ENCODE data around the gene GALNT9. TPM values are rescaled to one million over a fixed set of nuclear protein-coding genes. Genes with fewer than 3 reads are reported as not detected.

The GALNT9 gene
- total RNA-seq, 4 donors from 2014 or later: 10.9 to 52.7 (median 36.7) TPM; not detected in 1

DNA sequence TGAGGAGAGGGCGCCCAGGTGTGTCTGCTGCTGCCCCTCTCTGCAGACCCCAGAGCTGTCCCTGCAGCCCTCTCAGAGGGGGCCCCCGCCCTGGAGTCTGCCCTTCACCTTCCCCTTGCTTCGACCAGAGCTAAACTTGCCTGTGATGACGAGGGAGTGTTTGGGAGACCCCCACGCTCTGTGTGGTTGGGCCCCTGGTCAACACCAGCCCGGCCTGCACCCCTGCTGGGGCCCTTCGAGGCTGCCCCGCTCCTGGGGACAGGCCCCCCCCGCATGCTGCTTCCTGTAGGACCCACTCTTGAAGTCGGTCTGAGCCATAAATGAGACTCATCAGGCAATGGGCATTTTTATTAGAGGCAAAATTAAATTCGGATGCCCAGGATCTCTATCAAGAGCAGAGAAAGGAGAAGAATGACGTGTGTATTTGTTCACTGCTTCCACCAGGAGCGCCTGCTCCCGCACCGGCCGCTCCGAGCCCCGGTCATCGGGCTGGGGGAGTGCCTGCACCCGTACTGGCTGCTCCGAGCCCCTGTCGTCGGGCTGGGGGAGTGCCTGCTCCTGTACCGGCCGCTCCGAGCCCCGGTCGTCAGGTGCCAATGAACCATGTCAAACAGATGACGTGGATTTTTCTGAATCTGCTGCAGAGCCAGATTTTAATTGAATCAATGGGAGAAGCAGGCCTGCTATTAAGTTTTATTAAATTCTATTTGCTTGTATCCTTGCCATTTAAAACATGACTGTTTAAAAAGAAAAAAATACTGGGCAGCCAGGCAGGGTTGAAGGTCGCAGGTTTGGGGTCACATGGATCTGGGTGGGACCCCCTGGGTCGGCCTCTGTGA is 137.5 kb downstream of the GALNT9 start:
- TF ChIP-seq, protein P1, sequence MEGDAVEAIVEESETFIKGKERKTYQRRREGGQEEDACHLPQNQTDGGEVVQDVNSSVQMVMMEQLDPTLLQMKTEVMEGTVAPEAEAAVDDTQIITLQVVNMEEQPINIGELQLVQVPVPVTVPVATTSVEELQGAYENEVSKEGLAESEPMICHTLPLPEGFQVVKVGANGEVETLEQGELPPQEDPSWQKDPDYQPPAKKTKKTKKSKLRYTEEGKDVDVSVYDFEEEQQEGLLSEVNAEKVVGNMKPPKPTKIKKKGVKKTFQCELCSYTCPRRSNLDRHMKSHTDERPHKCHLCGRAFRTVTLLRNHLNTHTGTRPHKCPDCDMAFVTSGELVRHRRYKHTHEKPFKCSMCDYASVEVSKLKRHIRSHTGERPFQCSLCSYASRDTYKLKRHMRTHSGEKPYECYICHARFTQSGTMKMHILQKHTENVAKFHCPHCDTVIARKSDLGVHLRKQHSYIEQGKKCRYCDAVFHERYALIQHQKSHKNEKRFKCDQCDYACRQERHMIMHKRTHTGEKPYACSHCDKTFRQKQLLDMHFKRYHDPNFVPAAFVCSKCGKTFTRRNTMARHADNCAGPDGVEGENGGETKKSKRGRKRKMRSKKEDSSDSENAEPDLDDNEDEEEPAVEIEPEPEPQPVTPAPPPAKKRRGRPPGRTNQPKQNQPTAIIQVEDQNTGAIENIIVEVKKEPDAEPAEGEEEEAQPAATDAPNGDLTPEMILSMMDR (IDR thresholded peaks at IDR 0.05): no peak
- DNase-seq (ENCODE audit: low spot score) (no peak), ATAC-seq (ENCODE audit: low FRiP score) (no peak)

- ATAC-seq (ENCODE audit: low FRiP score) (no peak), DNase-seq (ENCODE audit: low spot score) (no peak)
- TF ChIP-seq, protein P1 (IDR thresholded peaks at IDR 0.05): no peak
Observed at GRCh38 chr12:132190834-132191500, 138.4 kb downstream of the GALNT9 start.

DNA sequence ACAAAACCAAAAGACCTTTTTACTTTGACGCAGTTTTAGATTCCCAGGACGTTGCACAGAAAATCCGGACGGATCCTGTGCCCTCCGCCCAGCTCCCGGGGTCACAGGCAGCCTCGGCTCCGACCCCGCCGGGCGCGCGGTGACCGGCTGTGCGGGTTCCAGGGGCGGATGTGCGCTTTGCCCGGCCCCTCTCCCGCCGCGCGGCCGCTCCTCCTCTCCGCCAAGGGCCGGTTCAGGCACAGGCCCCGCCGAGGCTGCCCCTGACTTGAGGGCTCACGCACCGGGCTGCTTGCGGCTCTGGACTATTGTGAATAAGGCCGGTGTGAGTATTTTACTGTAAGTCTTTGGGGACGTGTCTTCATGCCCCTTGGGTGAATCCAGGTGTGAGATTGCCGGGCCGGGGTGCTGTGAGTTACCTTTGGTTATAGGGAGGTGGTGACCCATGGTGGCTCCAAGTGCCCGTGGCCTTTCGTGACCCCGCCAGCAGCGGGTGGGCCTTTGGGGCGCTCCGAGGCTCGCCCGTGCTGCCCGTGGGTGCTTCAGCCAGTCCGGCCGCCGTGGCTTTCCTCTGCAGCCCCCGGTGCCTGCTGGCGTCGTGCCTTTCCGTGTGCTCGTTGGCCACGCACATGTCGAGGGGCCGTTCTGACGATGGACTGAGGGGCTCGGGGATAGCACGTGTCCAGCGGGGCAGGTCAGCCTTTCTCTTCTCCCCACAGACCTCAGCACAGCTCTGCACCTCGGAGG is 139.2 kb downstream of the GALNT9 start:
- no peak for DNase-seq (ENCODE audit: low spot score)
- TF ChIP-seq, protein P1 (IDR thresholded peaks at IDR 0.05): no peak
- peak; percentile 24 for ATAC-seq (ENCODE audit: low FRiP score)

DNA sequence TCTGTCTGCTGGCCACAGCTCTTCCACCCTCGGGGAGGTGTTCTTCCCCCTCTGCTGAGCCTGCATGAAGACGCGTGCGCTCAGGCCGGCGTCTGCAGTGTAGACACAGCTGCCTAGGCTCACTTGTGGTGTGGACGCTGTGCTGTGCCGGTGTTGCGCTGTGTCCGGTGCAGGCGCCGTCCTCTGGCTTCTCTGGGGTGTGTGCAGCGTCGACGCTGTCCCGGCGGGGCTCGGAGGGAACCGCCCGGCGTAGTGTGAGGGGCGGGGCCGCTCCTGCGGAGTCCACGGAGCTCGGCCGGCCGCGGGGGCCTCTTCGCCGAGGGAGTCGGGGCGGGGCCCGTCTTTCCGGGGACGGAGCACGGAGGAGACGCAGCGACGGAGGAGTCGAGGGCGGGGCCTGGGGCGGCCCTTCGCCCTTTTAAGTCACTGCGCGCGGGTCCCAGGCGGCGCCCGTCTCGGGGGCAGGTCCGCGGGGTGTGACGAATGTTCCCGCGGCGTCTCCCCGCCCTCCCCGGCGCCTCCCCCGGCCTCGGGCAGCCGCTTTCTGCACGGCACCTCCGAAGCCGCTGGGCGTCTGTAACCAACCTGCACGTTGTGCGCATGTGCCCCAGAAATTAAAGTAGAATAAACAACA is 139.9 kb downstream of the GALNT9 start:
- peak; percentile 54 for DNase-seq (ENCODE audit: low spot score)
- ATAC-seq (ENCODE audit: low FRiP score): peak; percentile 89
- TF ChIP-seq, protein P1 (IDR thresholded peaks at IDR 0.05): no peak

GRCh38 chr12:132188916-132189325 is 140.5 kb downstream of the GALNT9 start:
- ATAC-seq (ENCODE audit: low FRiP score) (no peak), DNase-seq (ENCODE audit: low spot score) (no peak)
- TF ChIP-seq, protein P1 (IDR thresholded peaks at IDR 0.05): no peak

- TF ChIP-seq, protein P1 (IDR thresholded peaks at IDR 0.05): no peak
- DNase-seq (ENCODE audit: low spot score): no peak
- ATAC-seq (ENCODE audit: low FRiP score): no peak
Observed at GRCh38 chr12:132188451-132188901, 140.9 kb downstream of the GALNT9 start.

Measured in omental fat pad (tissue), 4 donors.